ENCODE measurements around the gene BICRAL.

Gene BICRAL

DNA sequence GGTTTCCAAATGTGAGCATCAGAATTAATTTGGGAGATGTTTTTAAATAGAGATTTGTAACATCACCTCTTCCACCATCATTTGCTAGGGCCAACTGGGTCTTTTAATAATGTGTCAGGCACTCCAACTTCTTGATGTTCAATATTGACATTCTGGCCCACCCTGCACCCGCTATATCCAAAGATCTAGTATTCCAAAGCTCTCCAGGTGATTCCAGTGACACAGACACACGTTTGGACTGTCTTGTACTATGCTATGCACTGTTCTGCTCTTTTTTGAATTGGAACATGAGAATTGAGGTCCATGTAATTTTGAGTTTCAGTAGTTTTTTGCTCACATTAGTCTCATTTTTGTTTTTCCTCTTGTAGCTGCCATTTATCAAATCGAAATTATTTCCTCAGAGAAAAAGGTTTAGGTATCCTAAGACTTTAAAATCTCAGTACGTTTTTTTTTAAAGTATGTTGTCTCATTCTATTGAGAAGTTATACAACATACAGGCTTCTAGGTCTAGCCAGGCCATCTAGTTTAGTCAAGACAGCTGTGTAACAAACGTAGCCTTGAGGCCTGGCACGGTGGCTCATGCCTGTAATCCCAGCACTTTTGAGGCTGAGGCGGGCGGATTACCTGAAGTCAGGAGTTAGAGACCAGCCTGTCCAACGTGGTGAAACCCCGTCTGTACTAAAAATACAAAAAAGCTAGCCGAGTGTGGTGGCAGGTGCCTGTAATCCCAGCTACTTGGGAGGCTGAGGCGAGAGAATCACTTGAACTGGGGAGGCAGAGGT lies 3.1 kb downstream of the BICRAL start:
- TF ChIP-seq, protein P1, sequence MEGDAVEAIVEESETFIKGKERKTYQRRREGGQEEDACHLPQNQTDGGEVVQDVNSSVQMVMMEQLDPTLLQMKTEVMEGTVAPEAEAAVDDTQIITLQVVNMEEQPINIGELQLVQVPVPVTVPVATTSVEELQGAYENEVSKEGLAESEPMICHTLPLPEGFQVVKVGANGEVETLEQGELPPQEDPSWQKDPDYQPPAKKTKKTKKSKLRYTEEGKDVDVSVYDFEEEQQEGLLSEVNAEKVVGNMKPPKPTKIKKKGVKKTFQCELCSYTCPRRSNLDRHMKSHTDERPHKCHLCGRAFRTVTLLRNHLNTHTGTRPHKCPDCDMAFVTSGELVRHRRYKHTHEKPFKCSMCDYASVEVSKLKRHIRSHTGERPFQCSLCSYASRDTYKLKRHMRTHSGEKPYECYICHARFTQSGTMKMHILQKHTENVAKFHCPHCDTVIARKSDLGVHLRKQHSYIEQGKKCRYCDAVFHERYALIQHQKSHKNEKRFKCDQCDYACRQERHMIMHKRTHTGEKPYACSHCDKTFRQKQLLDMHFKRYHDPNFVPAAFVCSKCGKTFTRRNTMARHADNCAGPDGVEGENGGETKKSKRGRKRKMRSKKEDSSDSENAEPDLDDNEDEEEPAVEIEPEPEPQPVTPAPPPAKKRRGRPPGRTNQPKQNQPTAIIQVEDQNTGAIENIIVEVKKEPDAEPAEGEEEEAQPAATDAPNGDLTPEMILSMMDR (IDR thresholded peaks at IDR 0.05; ENCODE audit: insufficient read depth, low read length, poor library complexity, severe bottlenecking), result no peak
- no peak for DNase-seq (ENCODE audit: extremely low read depth, insufficient read length)
- Histone ChIP-seq H3K36me3 (ENCODE audit: control insufficient read depth, insufficient read depth, low read length) (no peaks in the 10 kb centered on the region; the same call in none of the 2 replicates), H3K4me3 (replicated peaks; ENCODE audit: low read depth, low read length) (peak overlapping the region; percentile 82), H3K27me3 (replicated peaks; ENCODE audit: control insufficient read depth, insufficient read depth, low read length) (no peaks in the 10 kb centered on the region)

DNA sequence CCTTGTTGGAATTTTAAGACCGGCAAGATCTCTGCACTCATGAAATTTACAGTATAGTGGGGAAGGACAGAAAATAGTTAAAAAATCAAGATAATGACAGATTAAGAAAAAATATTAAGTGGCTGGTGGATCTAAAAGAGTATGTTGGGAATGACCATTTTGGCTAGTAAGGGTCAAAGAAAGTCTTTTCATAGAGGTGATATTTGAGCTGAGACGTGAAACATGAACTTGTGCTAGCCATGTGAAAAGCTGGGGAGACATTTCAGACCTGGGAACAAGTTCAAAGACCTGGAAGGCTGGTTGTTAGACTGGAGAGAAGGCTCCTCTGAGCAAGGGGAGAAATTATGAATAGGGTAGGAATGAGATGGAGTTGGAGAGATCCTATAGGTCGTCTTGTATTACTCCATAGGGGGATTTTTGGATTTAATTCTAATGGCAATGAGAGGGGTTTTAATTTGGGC lies 4.7 kb downstream of the BICRAL start:
- TF ChIP-seq, protein P1 (IDR thresholded peaks at IDR 0.05; ENCODE audit: insufficient read depth, low read length, poor library complexity, severe bottlenecking), result no peak
- no peak for DNase-seq (ENCODE audit: extremely low read depth, insufficient read length)
- Histone ChIP-seq H3K27me3 (replicated peaks; ENCODE audit: control insufficient read depth, insufficient read depth, low read length) (no peaks in the 10 kb centered on the region), H3K36me3 (ENCODE audit: control insufficient read depth, insufficient read depth, low read length) (no peaks in the 10 kb centered on the region; the same call in none of the 2 replicates), H3K4me3 (replicated peaks; ENCODE audit: low read depth, low read length) (no peak overlapping the region)

GRCh38 chr6:42787063-42787472 lies 5.2 kb downstream of the BICRAL start:
- Histone ChIP-seq H3K36me3 (ENCODE audit: control insufficient read depth, insufficient read depth, low read length) (no peaks in the 10 kb centered on the region; the same call in none of the 2 replicates), H3K4me3 (replicated peaks; ENCODE audit: low read depth, low read length) (no peak overlapping the region), H3K27me3 (replicated peaks; ENCODE audit: control insufficient read depth, insufficient read depth, low read length) (no peaks in the 10 kb centered on the region)
- TF ChIP-seq, protein P1 (IDR thresholded peaks at IDR 0.05; ENCODE audit: insufficient read depth, low read length, poor library complexity, severe bottlenecking), result no peak
- no peak for DNase-seq (ENCODE audit: extremely low read depth, insufficient read length)

DNA sequence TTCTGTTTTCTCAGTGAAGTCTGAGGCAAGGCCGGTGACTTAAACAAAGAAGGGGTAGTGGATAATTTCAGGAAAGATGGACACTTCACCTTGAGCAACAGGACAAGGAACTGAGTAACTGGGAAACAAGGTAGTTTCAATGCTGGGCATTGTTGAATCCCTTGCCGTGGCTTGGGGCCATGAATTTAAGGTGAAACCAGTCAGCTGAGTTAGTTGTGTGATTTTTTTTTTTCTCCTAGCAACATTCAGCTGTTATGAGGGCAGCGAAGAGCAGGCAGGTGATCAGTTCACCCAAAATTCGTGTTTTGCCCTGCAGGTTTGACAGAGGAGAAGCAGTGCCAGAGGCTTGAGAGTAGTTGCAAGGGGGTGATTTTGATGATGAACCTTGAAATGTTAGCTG lies 6.8 kb downstream of the BICRAL start:
- TF ChIP-seq, protein P1 (IDR thresholded peaks at IDR 0.05; ENCODE audit: insufficient read depth, low read length, poor library complexity, severe bottlenecking), result no peak
- Histone ChIP-seq H3K27me3 (replicated peaks; ENCODE audit: control insufficient read depth, insufficient read depth, low read length) (no peaks in the 10 kb centered on the region), H3K4me3 (replicated peaks; ENCODE audit: low read depth, low read length) (no peak overlapping the region), H3K36me3 (ENCODE audit: control insufficient read depth, insufficient read depth, low read length) (no peaks in the 10 kb centered on the region; the same call in none of the 2 replicates)
- DNase-seq (ENCODE audit: extremely low read depth, insufficient read length), result no peak

DNA sequence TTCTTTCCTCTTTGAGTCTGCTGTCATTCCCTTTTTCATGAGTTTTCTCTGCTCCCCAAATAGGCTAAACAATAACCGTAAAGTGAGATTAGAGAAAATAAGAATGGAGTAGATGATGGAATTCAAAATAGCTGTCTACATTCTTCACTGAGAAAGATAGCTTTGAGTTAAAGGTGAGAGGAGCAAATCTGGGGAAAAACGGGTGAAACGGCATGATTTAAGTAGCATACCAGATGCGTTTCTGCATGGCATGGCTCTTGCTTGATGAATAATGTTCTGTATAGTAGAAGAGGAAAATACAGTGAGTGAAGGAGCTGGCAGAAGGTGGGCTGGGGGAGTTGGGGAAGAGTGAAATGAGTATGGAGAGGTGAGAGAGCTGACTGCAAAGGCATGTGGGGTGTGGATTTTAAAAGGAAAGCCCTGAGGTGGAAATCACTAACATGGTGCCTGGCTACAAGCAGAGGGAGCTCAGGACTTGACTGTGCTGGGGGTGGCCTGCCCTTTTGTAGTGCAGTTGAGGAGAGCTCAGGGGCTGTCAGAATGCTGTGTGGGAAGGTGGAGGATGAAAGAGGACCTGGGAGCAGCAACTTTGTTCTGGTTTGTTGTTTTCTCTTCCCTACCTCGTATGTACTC lies 8.8 kb downstream of the BICRAL start:
- Histone ChIP-seq H3K27me3 (replicated peaks; ENCODE audit: control insufficient read depth, insufficient read depth, low read length) (no peaks in the 10 kb centered on the region), H3K4me3 (replicated peaks; ENCODE audit: low read depth, low read length) (no peak overlapping the region), H3K36me3 (ENCODE audit: control insufficient read depth, insufficient read depth, low read length) (no peaks in the 10 kb centered on the region; the same call in none of the 2 replicates)
- no peak for DNase-seq (ENCODE audit: extremely low read depth, insufficient read length)
- TF ChIP-seq, protein P1 (IDR thresholded peaks at IDR 0.05; ENCODE audit: insufficient read depth, low read length, poor library complexity, severe bottlenecking), result no peak
